Body of pancreas (tissue), 4 donors: ENCODE measurements around the gene SLC16A12.

ENCODE experiments used
- CTCF ChIP-seq, 7 experiments: fragments of 450-650 bp in 4 of 7; fragments of 200-600 bp in 3 of 7; sonication (generic) in 3 of 7; IDR thresholded peaks; one replicate each; pipeline ENCODE4 v1.5.1; 2016 to 2019; ENCODE audit warnings: antibody characterized with exemption in 7 of 7
- POLR2A ChIP-seq, 3 donors: fragments of 450-650 bp; IDR thresholded peaks; one replicate each; pipeline ENCODE4 v1.6.1; 2016; ENCODE audit warnings: antibody characterized with exemption in 3 of 3, mild to moderate bottlenecking in 2 of 3

DNA sequence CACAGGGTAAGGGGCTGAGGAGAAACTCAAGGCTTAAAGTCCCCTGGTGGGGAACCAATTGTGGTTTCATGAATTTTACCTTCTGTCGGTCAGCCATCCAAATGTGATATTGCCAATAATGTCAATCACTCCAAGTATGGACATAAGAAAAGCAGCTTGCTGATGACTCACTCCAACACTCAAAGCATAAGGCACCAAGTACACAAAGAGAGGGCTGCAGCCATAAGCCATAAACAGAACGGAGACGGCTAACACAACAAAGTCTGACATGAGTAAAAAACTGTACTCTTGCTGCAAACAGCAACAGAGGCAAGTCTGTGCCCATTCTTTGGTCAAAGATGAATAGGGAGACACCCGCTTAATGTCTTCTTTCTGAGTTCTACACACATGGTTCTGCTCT is 96.9 kb downstream of the SLC16A12 start:
- TF ChIP-seq CTCF (IDR thresholded peaks at IDR 0.05), result no peak
- no peak for TF ChIP-seq POLR2A (IDR thresholded peaks at IDR 0.05)
